GM12873 (cell line): Measurements from ENCODE around the gene LRRC4C.

ENCODE experiments used
- TF ChIP-seq, protein P1 (sequence below): IDR thresholded peaks from 2 replicates; pipeline ENCODE4 v1.5.1; 2012; ENCODE audit warnings: low read depth, mild to moderate bottlenecking, moderate library complexity, low read length, control low read depth; ENCODE audit not compliant: insufficient read depth; ENCODE audit errors: missing control alignments

LRRC4C gene

DNA sequence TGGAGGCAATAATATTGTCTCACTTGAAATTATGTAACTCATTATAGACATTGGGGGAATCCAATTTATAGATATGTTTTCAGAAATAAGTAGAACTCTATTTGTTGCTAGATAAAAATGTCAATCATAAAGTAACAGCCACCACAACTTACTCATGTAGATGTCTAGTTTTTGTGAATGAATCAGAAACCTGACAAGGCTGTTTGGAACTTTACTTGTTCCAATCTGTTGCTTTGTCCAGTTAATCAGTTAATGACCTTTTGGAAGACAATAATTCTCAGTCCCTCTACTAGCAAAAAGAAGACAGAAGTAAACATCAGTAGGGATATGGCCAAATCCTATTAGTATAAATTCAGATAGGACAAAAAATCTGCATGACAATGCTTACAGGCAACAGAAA lies 1143.3 kb downstream of the LRRC4C start:
- TF ChIP-seq, protein P1, sequence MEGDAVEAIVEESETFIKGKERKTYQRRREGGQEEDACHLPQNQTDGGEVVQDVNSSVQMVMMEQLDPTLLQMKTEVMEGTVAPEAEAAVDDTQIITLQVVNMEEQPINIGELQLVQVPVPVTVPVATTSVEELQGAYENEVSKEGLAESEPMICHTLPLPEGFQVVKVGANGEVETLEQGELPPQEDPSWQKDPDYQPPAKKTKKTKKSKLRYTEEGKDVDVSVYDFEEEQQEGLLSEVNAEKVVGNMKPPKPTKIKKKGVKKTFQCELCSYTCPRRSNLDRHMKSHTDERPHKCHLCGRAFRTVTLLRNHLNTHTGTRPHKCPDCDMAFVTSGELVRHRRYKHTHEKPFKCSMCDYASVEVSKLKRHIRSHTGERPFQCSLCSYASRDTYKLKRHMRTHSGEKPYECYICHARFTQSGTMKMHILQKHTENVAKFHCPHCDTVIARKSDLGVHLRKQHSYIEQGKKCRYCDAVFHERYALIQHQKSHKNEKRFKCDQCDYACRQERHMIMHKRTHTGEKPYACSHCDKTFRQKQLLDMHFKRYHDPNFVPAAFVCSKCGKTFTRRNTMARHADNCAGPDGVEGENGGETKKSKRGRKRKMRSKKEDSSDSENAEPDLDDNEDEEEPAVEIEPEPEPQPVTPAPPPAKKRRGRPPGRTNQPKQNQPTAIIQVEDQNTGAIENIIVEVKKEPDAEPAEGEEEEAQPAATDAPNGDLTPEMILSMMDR = no peak

DNA sequence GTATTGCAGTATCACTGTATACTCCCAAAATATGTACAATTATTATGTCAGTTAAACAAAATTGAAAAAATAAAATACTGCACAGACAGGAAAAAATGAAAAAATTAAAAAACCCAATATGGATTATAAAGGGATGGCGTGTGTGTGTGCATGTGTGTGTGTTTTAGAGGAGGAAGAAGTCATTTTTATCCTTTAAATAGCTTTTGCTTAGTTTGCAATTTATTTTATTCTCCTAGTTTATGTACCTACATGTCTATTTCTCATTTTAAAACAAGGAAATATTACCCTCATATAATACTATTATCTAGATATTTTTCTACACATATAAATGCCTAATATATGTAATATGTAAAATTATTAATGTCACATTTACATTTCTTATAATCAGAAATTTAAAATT lies 1144.3 kb downstream of the LRRC4C start:
- TF ChIP-seq, protein P1 = no peak

DNA sequence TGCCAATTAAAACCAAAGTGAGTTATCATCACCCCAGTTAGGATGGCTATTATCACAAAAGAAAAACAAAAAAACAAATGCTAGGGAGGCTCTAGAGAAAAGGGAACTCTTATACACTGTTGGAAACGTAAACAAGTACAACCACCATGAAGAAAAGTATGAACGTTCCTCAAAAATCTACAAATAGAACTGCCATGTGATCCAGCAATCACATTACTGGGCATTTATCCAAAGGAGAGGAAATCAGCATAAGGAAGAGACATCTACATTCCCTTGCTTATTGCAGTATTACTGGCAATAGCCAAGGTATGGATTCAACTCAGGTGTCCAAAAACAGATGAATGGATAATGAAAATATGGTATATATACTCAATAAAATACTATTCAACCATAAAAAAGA lies 1145.1 kb downstream of the LRRC4C start:
- TF ChIP-seq, protein P1 = no peak

DNA sequence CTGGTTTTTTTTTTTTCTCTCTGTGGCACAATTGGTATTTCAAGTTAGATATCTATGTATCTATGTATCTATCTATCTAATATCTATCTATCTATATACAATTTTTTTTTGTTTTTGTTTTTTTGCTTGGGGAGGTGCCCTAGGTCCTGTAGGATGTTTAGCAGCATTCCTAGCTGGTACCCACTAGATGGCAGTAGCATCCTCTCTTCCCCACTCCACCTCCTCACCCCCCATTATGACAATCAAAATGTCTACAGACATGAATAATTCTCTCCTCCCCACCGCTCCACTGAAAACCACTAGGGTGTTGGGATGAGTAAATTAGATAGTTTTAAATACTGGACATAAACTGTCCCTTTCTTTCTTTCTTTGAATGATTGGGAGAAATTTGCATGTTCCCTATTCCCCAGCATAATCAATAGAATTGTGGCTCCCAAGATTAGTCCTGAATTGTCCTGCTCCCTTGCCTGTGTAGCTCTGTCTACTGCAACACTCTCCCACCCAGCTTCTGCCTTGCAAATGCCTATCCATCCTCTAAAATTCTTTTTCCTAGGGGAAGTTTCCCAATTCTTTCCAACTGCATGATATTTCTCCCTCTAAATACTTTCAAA lies 1152.4 kb downstream of the LRRC4C start:
- TF ChIP-seq, protein P1 = peak; percentile 71

DNA sequence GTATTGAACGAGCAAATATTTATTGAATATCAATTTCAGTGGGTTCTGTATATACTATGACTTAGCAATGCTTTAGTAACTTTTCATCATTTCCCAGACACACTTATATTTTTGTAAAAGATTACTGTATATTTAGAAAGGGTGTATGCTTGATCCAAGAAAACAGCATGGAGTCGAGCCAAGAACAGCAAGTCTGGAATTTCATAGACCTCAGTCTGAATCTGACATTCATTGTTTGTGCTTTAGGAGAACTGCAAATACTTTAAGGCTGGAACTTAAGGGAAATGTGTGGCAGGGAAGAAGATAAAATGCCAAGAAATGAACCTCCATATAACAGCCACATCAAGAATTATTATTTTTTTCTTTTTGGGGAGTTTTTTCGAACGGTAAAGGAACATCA lies 1156.8 kb downstream of the LRRC4C start:
- TF ChIP-seq, protein P1 = no peak

DNA sequence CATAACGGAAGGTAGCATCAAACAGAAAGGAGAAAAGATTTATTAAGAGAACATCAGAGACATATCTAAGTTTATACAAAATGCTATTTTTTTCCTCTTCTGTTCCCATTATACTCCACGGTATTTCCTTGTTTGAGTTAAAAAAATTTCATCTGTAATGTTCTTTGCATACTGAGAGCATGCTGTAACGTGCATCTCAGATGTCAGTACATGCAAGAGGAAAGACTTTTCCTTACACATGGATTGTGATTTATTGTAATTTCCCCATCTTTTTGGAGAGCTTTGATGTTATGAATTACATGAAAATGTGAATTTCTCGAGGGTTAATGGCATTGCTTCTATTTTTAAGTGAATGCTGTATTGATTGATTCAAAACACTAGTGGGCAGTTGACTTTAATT lies 1164.0 kb downstream of the LRRC4C start:
- TF ChIP-seq, protein P1 = no peak

DNA sequence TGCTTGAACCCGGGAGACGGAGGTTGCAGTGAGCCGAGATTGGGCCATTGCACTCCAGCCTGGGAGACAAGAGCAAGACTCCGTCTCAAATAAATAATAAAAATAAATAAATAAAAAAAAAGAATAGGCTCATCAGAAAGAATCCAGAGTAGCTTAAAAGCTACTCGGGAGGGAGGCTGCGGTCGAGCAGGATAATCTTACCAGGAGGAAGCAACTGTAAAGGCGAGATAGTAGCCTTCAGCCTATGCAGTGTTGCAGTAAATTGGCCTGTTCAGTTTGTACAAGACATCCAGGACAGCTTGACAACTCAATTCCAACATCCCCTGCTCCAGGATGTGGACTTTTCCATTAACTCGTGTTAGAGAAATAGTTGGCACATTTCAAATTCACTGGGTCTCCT lies 1164.7 kb downstream of the LRRC4C start:
- TF ChIP-seq, protein P1 = no peak
